ENCODE measurements around the gene PRCP. TPM values are rescaled to one million over a fixed set of nuclear protein-coding genes. Genes with fewer than 3 reads are reported as not detected.
"Not testable (repeated sequence)": the region's sequence is repeated elsewhere in the genome, so short reads cannot be mapped to it uniquely, and the experiment has no call there.

Gene PRCP
- 100 to 1,000 TPM; 133 to 176 (median 152) TPM for polyA plus RNA-seq (ENCODE audit: low read depth in 6 of 6)

- peak within 1 kb of the TSS; percentile 91 to 100 (median 99) for H3K4me3 Mint-ChIP-seq
- H3K36me3 Mint-ChIP-seq, result peaks cover 4 to 6% of the 10 kb centered on the region in 2 donors
- H3K9me3 Mint-ChIP-seq, result peaks cover 0 to 10% (median 5%) of the 10 kb centered on the region in 7 donors
- peak; percentile 92 for DNase-seq
- H3K4me1 Mint-ChIP-seq, result peaks cover 53 to 57% (median 56%) of the 10 kb centered on the region in 3 donors
- peak; percentile 63 to 66 for ATAC-seq (ENCODE audit: low read depth in 2 of 2)
- H3K27me3 Mint-ChIP-seq, result no peaks in the 10 kb centered on the region
- peak within 1 kb of the TSS; percentile 99 to 100 (median 100) for H3K27ac Mint-ChIP-seq
Measured at GRCh38 chr11:82900277-82901164, at the start of gene PRCP. Gene PRCP, minus strand, starts transcription at chr11:82900430. Its CDS starts 28 bp downstream, at chr11:82900402.

- Mint-ChIP-seq H3K27me3 (no peaks in the 10 kb centered on the region), H3K36me3 (peaks cover 0 to 16% of the 10 kb centered on the region in 2 donors)
Measured at GRCh38 chr11:82949352-82949751, 49.1 kb upstream of the PRCP start.

GRCh38 chr11:82945682-82946081 lies 45.5 kb upstream of the PRCP start:
- ATAC-seq (ENCODE audit: low read depth in 2 of 2) (no peak), DNase-seq (no peak)
- Mint-ChIP-seq H3K9me3 (peaks cover 2 to 27% (median 6%) of the 10 kb centered on the region in 7 donors), H3K27ac (peak overlapping the region in 1 of 6 donors; percentile 43), H3K27me3 (no peaks in the 10 kb centered on the region), H3K36me3 (peaks cover 0 to 5% of the 10 kb centered on the region in 2 donors), H3K4me1 (peaks cover 6 to 20% (median 8%) of the 10 kb centered on the region in 3 donors), H3K4me3 (no peak overlapping the region)

More at GRCh38 chr11:82949352-82949751, 49.1 kb upstream of the PRCP start:
- Mint-ChIP-seq H3K4me3 (no peak overlapping the region), H3K9me3 (peaks cover 0 to 33% (median 27%) of the 10 kb centered on the region in 7 donors), H3K27ac (peak overlapping the region in 2 of 6 donors; percentile 65 to 77), H3K4me1 (peaks cover 13 to 29% (median 16%) of the 10 kb centered on the region in 3 donors)
- no peak for ATAC-seq (ENCODE audit: low read depth in 2 of 2)
- no peak for DNase-seq

GRCh38 chr11:82945041-82945440 lies 44.8 kb upstream of the PRCP start:
- peaks cover 2 to 24% (median 6%) of the 10 kb centered on the region in 7 donors for H3K9me3 Mint-ChIP-seq

GRCh38 chr11:82944198-82944597 lies 44.0 kb upstream of the PRCP start:
- no peak overlapping the region for H3K27ac Mint-ChIP-seq
- H3K4me1 Mint-ChIP-seq, result peaks cover 8 to 20% (median 9%) of the 10 kb centered on the region in 3 donors
- no peak overlapping the region for H3K4me3 Mint-ChIP-seq
- peaks cover 0 to 5% of the 10 kb centered on the region in 2 donors for H3K36me3 Mint-ChIP-seq
- DNase-seq (no peak), ATAC-seq (ENCODE audit: low read depth in 2 of 2) (no peak)
- no peaks in the 10 kb centered on the region for H3K27me3 Mint-ChIP-seq
- H3K9me3 Mint-ChIP-seq, result peaks cover 2 to 24% (median 6%) of the 10 kb centered on the region in 7 donors

More at GRCh38 chr11:82945041-82945440, 44.8 kb upstream of the PRCP start:
- not testable (repeated sequence) for H3K4me3 Mint-ChIP-seq; H3K27ac Mint-ChIP-seq; DNase-seq; H3K27me3 Mint-ChIP-seq; ATAC-seq (ENCODE audit: low read depth in 2 of 2); H3K36me3 Mint-ChIP-seq
- H3K4me1 Mint-ChIP-seq, result peaks cover 8 to 20% (median 9%) of the 10 kb centered on the region in 3 donors

- H3K27me3 Mint-ChIP-seq; H3K36me3 Mint-ChIP-seq; H3K4me3 Mint-ChIP-seq; DNase-seq; ATAC-seq (ENCODE audit: low read depth in 2 of 2); H3K27ac Mint-ChIP-seq: not testable (repeated sequence)
- Mint-ChIP-seq H3K4me1 (peaks cover 8 to 20% (median 9%) of the 10 kb centered on the region in 3 donors), H3K9me3 (peaks cover 2 to 24% (median 6%) of the 10 kb centered on the region in 7 donors)
Measured at GRCh38 chr11:82943430-82943829, 43.2 kb upstream of the PRCP start.

GRCh38 chr11:82942376-82942775 lies 42.1 kb upstream of the PRCP start:
- H3K27ac Mint-ChIP-seq, result no peak overlapping the region

GRCh38 chr11:82939456-82939855 lies 39.2 kb upstream of the PRCP start:
- DNase-seq, result no peak
- Mint-ChIP-seq H3K27ac (no peak overlapping the region), H3K9me3 (peaks cover 0 to 24% (median 4%) of the 10 kb centered on the region in 7 donors), H3K4me1 (peaks cover 3 to 17% (median 5%) of the 10 kb centered on the region in 3 donors), H3K27me3 (no peaks in the 10 kb centered on the region), H3K36me3 (peaks cover 0 to 5% of the 10 kb centered on the region in 2 donors), H3K4me3 (no peak overlapping the region)
- ATAC-seq (ENCODE audit: low read depth in 2 of 2), result no peak

More at GRCh38 chr11:82942376-82942775, 42.1 kb upstream of the PRCP start:
- Mint-ChIP-seq H3K4me1 (peaks cover 8 to 20% (median 9%) of the 10 kb centered on the region in 3 donors), H3K9me3 (peaks cover 2 to 24% (median 6%) of the 10 kb centered on the region in 7 donors), H3K4me3 (peak overlapping the region in 1 of 8 donors; percentile 37), H3K27me3 (no peaks in the 10 kb centered on the region), H3K36me3 (peaks cover 0 to 5% of the 10 kb centered on the region in 2 donors)
- DNase-seq, result no peak
- ATAC-seq (ENCODE audit: low read depth in 2 of 2), result no peak

GRCh38 chr11:82937554-82937953 lies 37.3 kb upstream of the PRCP start:
- Mint-ChIP-seq H3K4me3 (no peak overlapping the region), H3K4me1 (peaks cover 9 to 15% (median 12%) of the 10 kb centered on the region in 3 donors), H3K9me3 (peaks cover 0 to 13% (median 0%) of the 10 kb centered on the region in 7 donors), H3K27me3 (no peaks in the 10 kb centered on the region), H3K27ac (peak overlapping the region in 1 of 6 donors; percentile 12), H3K36me3 (peaks cover 0 to 7% of the 10 kb centered on the region in 2 donors)
- ATAC-seq (ENCODE audit: low read depth in 2 of 2), result no peak
- DNase-seq, result no peak

GRCh38 chr11:82936261-82936660 lies 36.0 kb upstream of the PRCP start:
- peaks cover 0 to 6% (median 0%) of the 10 kb centered on the region in 7 donors for H3K9me3 Mint-ChIP-seq
- no peak overlapping the region for H3K4me3 Mint-ChIP-seq
- H3K27me3 Mint-ChIP-seq, result no peaks in the 10 kb centered on the region
- peaks cover 0 to 8% of the 10 kb centered on the region in 2 donors for H3K36me3 Mint-ChIP-seq
- peaks cover 19 to 28% (median 23%) of the 10 kb centered on the region in 3 donors for H3K4me1 Mint-ChIP-seq
- ATAC-seq (ENCODE audit: low read depth in 2 of 2) (no peak), DNase-seq (no peak)
- H3K27ac Mint-ChIP-seq, result no peak overlapping the region

- H3K4me1 Mint-ChIP-seq, result peaks cover 30 to 61% (median 34%) of the 10 kb centered on the region in 3 donors
- no peak for DNase-seq
- peak overlapping the region in 1 of 8 donors; percentile 45 for H3K4me3 Mint-ChIP-seq
- H3K9me3 Mint-ChIP-seq, result no peaks in the 10 kb centered on the region
- peak overlapping the region in 4 of 6 donors; percentile 47 to 85 (median 72) for H3K27ac Mint-ChIP-seq
- H3K27me3 Mint-ChIP-seq, result no peaks in the 10 kb centered on the region
- ATAC-seq (ENCODE audit: low read depth in 2 of 2), result no peak
- peaks cover 0 to 8% of the 10 kb centered on the region in 2 donors for H3K36me3 Mint-ChIP-seq
Measured at GRCh38 chr11:82932564-82932963, 32.3 kb upstream of the PRCP start.

GRCh38 chr11:82930734-82931133 lies 30.5 kb upstream of the PRCP start:
- no peak for ATAC-seq (ENCODE audit: low read depth in 2 of 2)
- Mint-ChIP-seq H3K4me3 (peak overlapping the region; percentile 18 to 81 (median 49)), H3K27me3 (no peaks in the 10 kb centered on the region), H3K9me3 (no peaks in the 10 kb centered on the region), H3K27ac (peak overlapping the region; percentile 42 to 95 (median 84)), H3K36me3 (peaks cover 0 to 8% of the 10 kb centered on the region in 2 donors), H3K4me1 (peaks cover 33 to 67% (median 38%) of the 10 kb centered on the region in 3 donors)
- no peak for DNase-seq

GRCh38 chr11:82930229-82930628 lies 30.0 kb upstream of the PRCP start:
- Mint-ChIP-seq H3K27ac (peak overlapping the region; percentile 73 to 95 (median 88)), H3K27me3 (no peaks in the 10 kb centered on the region), H3K4me3 (peak overlapping the region; percentile 18 to 81 (median 52)), H3K4me1 (peaks cover 32 to 71% (median 38%) of the 10 kb centered on the region in 3 donors), H3K36me3 (peaks cover 0 to 8% of the 10 kb centered on the region in 2 donors), H3K9me3 (no peaks in the 10 kb centered on the region)
- DNase-seq (no peak), ATAC-seq (ENCODE audit: low read depth in 2 of 2) (peak; percentile 72 to 79)
